Upper lobe of left lung (tissue), 6 donors: Measurements from ENCODE around the gene ZYG11B. TPM values are rescaled to one million over a fixed set of nuclear protein-coding genes. Genes with fewer than 3 reads are reported as not detected.

Experiments
- ATAC-seq, 2 donors: fragments of 200-7000 bp; cut with Tn5 transposase; one replicate each; pipeline ENCODE4 v1.9.1; 2022; ENCODE audit warnings: mild to moderate bottlenecking in 2 of 2, moderate library complexity in 2 of 2; ENCODE audit not compliant: low FRiP score in 2 of 2
- DNase-seq, 2 donors: peaks; one replicate each; pipeline ENCODE4 v3.0.0-alpha.2; 2019 to 2020
- H3K27ac ChIP-seq, 4 donors: fragments of 200-600 bp; sonication (generic); one replicate each; pipeline ENCODE4 v1.5.1; 2016 to 2019
- H3K27me3 ChIP-seq, 4 donors: fragments of 200-600 bp; sonication (generic); one replicate each; pipeline ENCODE4 v1.5.1; 2017 to 2019
- H3K36me3 ChIP-seq, 4 donors: fragments of 200-600 bp; sonication (generic); one replicate each; pipeline ENCODE4 v1.5.1; 2016 to 2019
- H3K4me1 ChIP-seq, 4 donors: fragments of 200-600 bp; sonication (generic); one replicate each; pipeline ENCODE4 v1.5.1; 2018 to 2019
- H3K4me3 ChIP-seq, 4 donors: fragments of 200-600 bp; sonication (generic); one replicate each; pipeline ENCODE4 v1.5.1; 2017 to 2019; ENCODE audit warnings: mild to moderate bottlenecking in 2 of 4, moderate library complexity in 1 of 4
- H3K9me3 ChIP-seq, 4 donors: fragments of 200-600 bp; sonication (generic); one replicate each; pipeline ENCODE4 v1.5.1; 2018 to 2019
- EP300 ChIP-seq, 4 donors: sonication (generic); formaldehyde crosslinking; IDR thresholded peaks; one replicate each; pipeline ENCODE4 v1.5.1; 2017; ENCODE audit warnings: antibody characterized with exemption in 4 of 4, control low read depth in 2 of 4
- POLR2A ChIP-seq, 4 donors: fragments of 450-650 bp; IDR thresholded peaks; one replicate each; pipeline ENCODE4 v1.5.1; 2016 to 2017; ENCODE audit warnings: antibody characterized with exemption in 4 of 4, mild to moderate bottlenecking in 2 of 4
- POLR2AphosphoS5 ChIP-seq, 2 donors: sonication (generic); formaldehyde crosslinking; IDR thresholded peaks; one replicate each; pipeline ENCODE4 v1.5.1; 2017; ENCODE audit warnings: antibody characterized with exemption in 2 of 2
- WGBS, 2 donors: methylation state at CpG; one replicate each; pipeline ENCODE4 v1.1.5; 2017 to 2018; 5-methylcytosine and 5-hydroxymethylcytosine counted together
- total RNA-seq, 6 donors: library from RNA; depleted of rRNA in 4 of 6; stranded (reverse); fragments of >200 nt in 4 of 6; gene quantifications; one replicate each; pipeline versions ENCODE4 v1.1.0 to v1.2.1, GENCODE V29; 2016 to 2021
- TF ChIP-seq, protein P1 (sequence below), 6 experiments: fragments of 450-650 bp in 4 of 6; fragments of 200-600 bp in 2 of 6; sonication (generic) in 2 of 6; IDR thresholded peaks; one replicate each; pipeline ENCODE4 v1.5.1; 2016 to 2019; ENCODE audit warnings: antibody characterized with exemption in 6 of 6
- donor health status: DM: no; HTN: no; CAD: no; lungs with moderate emphysema.
- donor health status: DM: no; HTN: yes; CAD: no; lungs with severe emphysema.

ZYG11B gene
- total RNA-seq, 6 donors from 2014 or later, result 23.0 to 37.2 (median 25.7) TPM

DNA sequence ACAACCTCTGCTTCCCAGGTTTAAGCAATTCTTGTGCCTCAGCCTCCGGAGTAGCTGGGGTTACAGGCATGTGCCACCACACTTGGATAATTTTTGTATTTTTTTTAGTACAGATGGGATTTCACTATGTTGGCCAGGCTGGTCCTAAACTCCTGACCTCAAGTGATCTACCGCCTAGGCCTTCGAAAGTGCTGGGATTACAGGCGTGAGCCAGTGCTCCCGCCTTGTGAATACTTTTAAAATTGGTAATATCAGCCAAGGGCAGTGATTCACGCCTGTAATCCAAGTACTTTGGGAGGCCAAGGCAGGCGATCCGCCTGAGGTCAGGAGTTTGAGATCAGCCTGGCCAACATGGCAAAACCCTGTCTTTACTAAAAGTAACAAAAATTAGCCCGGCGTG lies 33.7 kb downstream of the ZYG11B start:
- Histone ChIP-seq H3K4me1 (no peaks in the 10 kb centered on the region), H3K4me3 (no peak overlapping the region), H3K36me3 (peaks cover 3 to 42% (median 11%) of the 10 kb centered on the region in 4 donors), H3K27ac (no peak overlapping the region), H3K27me3 (no peaks in the 10 kb centered on the region), H3K9me3 (no peaks in the 10 kb centered on the region)
- ATAC-seq, result no peak
- TF ChIP-seq POLR2AphosphoS5 (IDR thresholded peaks at IDR 0.05), result no peak
- TF ChIP-seq POLR2A (IDR thresholded peaks at IDR 0.05), result no peak
- TF ChIP-seq, protein P1, sequence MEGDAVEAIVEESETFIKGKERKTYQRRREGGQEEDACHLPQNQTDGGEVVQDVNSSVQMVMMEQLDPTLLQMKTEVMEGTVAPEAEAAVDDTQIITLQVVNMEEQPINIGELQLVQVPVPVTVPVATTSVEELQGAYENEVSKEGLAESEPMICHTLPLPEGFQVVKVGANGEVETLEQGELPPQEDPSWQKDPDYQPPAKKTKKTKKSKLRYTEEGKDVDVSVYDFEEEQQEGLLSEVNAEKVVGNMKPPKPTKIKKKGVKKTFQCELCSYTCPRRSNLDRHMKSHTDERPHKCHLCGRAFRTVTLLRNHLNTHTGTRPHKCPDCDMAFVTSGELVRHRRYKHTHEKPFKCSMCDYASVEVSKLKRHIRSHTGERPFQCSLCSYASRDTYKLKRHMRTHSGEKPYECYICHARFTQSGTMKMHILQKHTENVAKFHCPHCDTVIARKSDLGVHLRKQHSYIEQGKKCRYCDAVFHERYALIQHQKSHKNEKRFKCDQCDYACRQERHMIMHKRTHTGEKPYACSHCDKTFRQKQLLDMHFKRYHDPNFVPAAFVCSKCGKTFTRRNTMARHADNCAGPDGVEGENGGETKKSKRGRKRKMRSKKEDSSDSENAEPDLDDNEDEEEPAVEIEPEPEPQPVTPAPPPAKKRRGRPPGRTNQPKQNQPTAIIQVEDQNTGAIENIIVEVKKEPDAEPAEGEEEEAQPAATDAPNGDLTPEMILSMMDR (IDR thresholded peaks at IDR 0.05), result no peak
- TF ChIP-seq EP300 (IDR thresholded peaks at IDR 0.05), result no peak
- WGBS, 2 donors, result 95 to 98% methylated on average over 10 of the region's 10 CpGs
- no peak for DNase-seq

DNA sequence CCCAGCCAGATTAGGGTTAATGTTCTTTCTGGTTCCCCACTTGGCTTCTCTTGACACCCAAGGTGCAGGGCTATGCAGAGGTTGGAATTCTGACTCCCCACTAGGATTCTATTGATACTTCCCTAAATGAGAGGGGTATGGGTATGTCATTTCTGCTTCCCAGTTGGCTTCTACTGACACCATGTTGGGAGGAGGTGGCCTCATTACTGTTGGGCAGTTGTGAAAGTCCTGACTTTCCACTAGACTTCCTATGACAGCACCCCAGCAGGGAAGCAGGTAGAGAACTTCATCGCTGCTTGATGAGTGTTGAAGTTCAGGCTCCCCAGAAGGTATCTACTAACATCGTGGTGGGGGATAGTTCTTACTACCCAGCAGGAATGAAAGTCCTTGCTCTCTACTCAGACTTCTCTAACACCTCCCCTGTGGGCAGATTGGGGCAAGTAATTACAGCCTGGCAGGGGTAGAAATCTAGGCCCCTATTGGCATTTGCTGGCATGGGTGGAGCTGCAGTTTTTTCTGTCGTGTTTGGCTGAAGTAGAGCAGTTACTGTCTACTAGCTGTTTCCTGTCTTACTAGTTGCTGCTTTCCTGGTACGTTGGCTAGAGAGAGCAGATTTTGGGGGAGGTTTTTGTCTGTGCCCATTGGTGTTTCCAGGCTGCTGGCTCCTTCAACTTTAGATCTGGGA lies 41.5 kb downstream of the ZYG11B start:
- Histone ChIP-seq H3K4me1 (peaks cover 0 to 4% (median 0%) of the 10 kb centered on the region in 4 donors), H3K9me3 (no peaks in the 10 kb centered on the region), H3K4me3 (no peak overlapping the region), H3K27ac (no peak overlapping the region), H3K27me3 (no peaks in the 10 kb centered on the region), H3K36me3 (peaks cover 0 to 21% (median 12%) of the 10 kb centered on the region in 4 donors)
- no peak for DNase-seq
- WGBS, 2 donors, result 61 to 68% methylated on average over 4 of the region's 4 CpGs
- ATAC-seq, result no peak
- no peak for TF ChIP-seq POLR2A (IDR thresholded peaks at IDR 0.05)
- TF ChIP-seq, protein P1 (IDR thresholded peaks at IDR 0.05), result no peak
- TF ChIP-seq POLR2AphosphoS5 (IDR thresholded peaks at IDR 0.05), result no peak
- no peak for TF ChIP-seq EP300 (IDR thresholded peaks at IDR 0.05)

DNA sequence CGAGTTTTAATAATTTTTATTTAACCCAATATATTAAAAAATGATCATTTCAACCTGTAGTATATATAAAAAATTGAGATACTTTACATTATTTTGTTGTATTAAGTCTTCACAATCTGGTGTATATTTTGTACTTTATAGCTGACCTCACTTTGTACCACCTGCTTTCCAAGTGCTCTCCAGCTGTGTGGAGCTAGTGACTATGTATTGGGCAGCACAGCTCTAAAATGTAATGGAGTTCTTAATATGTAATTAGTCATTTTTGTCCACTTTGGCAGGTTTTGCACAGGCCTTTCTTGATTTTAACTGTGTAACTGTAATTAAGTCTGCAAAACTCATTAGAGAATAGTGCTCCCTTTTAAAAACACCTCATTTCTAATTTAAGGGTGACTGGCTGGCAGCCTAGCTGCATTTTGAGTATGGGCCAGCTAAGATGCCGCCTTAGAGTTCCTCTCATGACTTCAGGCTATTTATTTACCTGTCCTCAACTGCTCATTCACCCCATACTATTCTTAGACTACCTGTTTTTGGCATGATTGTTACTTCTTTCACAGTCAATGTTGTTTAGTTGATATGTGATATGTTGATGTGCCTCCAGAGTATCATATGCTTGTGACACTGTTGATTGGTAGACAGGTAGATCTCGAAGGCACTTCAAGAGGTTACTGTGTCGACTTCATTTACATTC lies 43.2 kb downstream of the ZYG11B start:
- TF ChIP-seq, protein P1 (IDR thresholded peaks at IDR 0.05), result no peak
- TF ChIP-seq POLR2AphosphoS5 (IDR thresholded peaks at IDR 0.05), result no peak
- no peak for TF ChIP-seq EP300 (IDR thresholded peaks at IDR 0.05)
- TF ChIP-seq POLR2A (IDR thresholded peaks at IDR 0.05), result no peak
- WGBS, 2 donors, result 82 to 86% methylated on average over 4 of the region's 4 CpGs
- ATAC-seq, result no peak
- no peaks in the 10 kb centered on the region for H3K9me3 ChIP-seq
- H3K36me3 ChIP-seq, result peaks cover 4 to 33% (median 14%) of the 10 kb centered on the region in 4 donors
- DNase-seq, result no peak
- H3K27me3 ChIP-seq, result no peaks in the 10 kb centered on the region
- H3K4me3 ChIP-seq, result no peak overlapping the region
- no peak overlapping the region for H3K27ac ChIP-seq
- H3K4me1 ChIP-seq, result peaks cover 0 to 4% (median 0%) of the 10 kb centered on the region in 4 donors

DNA sequence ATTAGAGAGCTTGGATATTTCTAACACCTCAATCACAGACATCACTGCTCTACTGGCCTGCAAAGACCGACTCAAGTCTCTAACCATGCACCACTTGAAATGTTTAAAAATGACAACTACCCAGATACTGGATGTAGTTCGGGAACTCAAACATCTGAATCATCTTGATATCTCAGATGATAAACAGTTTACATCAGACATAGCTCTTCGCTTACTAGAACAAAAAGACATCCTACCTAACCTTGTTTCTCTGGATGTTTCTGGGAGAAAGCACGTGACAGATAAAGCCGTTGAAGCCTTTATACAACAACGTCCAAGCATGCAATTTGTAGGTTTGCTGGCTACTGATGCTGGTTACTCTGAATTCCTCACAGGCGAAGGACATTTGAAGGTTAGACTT lies 45.1 kb downstream of the ZYG11B start:
- no peaks in the 10 kb centered on the region for H3K9me3 ChIP-seq
- DNase-seq (no peak), ATAC-seq (no peak)
- peaks cover 4 to 38% (median 16%) of the 10 kb centered on the region in 4 donors for H3K36me3 ChIP-seq
- H3K27ac ChIP-seq, result no peak overlapping the region
- H3K4me3 ChIP-seq, result no peak overlapping the region
- TF ChIP-seq POLR2AphosphoS5 (IDR thresholded peaks at IDR 0.05) (no peak), POLR2A (IDR thresholded peaks at IDR 0.05) (no peak), EP300 (IDR thresholded peaks at IDR 0.05) (no peak)
- TF ChIP-seq, protein P1 (IDR thresholded peaks at IDR 0.05), result no peak
- 86 to 92% methylated on average over 7 of the region's 7 CpGs for WGBS, 2 donors
- H3K4me1 ChIP-seq, result peaks cover 0 to 4% (median 0%) of the 10 kb centered on the region in 4 donors
- no peaks in the 10 kb centered on the region for H3K27me3 ChIP-seq
